Measurements from ENCODE around the gene ZCCHC10. TPM values are rescaled to one million over a fixed set of nuclear protein-coding genes. Genes with fewer than 3 reads are reported as not detected.

Gene ZCCHC10
- total and polyA plus RNA-seq, 9 of the 15 experiments (the other 6 are each of a cell fraction or from before 2014, with no cell fraction given): 11.9 to 146 (median 51.8) TPM

- TF ChIP-seq NR2C1 (IDR thresholded peaks at IDR 0.05) (no peak; the same call in 1 of the 2 replicates), NR2C1 (tag; IDR thresholded peaks at IDR 0.05) (peak; percentile 77), ERF (CRISPR knock-in tag; IDR thresholded peaks at IDR 0.05) (no peak), RBM22 (IDR thresholded peaks at IDR 0.05; ENCODE audit: low read depth, low read length, poor library complexity, severe bottlenecking) (no peak), KDM1A (IDR thresholded peaks at IDR 0.05) (peak in 1 of 2 experiments; percentile 40; a peak in 1 of 4 replicates), ELF4 (CRISPR knock-in tag; IDR thresholded peaks at IDR 0.05) (peak; percentile 56; the same call in 1 of the 2 replicates), MAFF (IDR thresholded peaks at IDR 0.05; ENCODE audit: low read length) (no peak), ZBTB7A (IDR thresholded peaks at IDR 0.05; ENCODE audit: borderline replicate concordance, control insufficient read depth, low read depth, low read length) (no peak), PTTG1 (tag; IDR thresholded peaks at IDR 0.05; ENCODE audit: low read depth) (peak; percentile 85), GABPB1 (CRISPR knock-in tag; IDR thresholded peaks at IDR 0.05) (0 out of 2 replicates have a peak, but pooled peaks have one; percentile 49), MXI1 (IDR thresholded peaks at IDR 0.05; ENCODE audit: low read depth, low read length) (no peak), ZBTB2 (IDR thresholded peaks at IDR 0.05) (no peak)
- TF ChIP-seq, protein P1, sequence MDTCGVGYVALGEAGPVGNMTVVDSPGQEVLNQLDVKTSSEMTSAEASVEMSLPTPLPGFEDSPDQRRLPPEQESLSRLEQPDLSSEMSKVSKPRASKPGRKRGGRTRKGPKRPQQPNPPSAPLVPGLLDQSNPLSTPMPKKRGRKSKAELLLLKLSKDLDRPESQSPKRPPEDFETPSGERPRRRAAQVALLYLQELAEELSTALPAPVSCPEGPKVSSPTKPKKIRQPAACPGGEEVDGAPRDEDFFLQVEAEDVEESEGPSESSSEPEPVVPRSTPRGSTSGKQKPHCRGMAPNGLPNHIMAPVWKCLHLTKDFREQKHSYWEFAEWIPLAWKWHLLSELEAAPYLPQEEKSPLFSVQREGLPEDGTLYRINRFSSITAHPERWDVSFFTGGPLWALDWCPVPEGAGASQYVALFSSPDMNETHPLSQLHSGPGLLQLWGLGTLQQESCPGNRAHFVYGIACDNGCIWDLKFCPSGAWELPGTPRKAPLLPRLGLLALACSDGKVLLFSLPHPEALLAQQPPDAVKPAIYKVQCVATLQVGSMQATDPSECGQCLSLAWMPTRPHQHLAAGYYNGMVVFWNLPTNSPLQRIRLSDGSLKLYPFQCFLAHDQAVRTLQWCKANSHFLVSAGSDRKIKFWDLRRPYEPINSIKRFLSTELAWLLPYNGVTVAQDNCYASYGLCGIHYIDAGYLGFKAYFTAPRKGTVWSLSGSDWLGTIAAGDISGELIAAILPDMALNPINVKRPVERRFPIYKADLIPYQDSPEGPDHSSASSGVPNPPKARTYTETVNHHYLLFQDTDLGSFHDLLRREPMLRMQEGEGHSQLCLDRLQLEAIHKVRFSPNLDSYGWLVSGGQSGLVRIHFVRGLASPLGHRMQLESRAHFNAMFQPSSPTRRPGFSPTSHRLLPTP (IDR thresholded peaks at IDR 0.05; ENCODE audit: borderline replicate concordance, extremely low read depth, insufficient read length): no peak
- TF ChIP-seq, protein P2, sequence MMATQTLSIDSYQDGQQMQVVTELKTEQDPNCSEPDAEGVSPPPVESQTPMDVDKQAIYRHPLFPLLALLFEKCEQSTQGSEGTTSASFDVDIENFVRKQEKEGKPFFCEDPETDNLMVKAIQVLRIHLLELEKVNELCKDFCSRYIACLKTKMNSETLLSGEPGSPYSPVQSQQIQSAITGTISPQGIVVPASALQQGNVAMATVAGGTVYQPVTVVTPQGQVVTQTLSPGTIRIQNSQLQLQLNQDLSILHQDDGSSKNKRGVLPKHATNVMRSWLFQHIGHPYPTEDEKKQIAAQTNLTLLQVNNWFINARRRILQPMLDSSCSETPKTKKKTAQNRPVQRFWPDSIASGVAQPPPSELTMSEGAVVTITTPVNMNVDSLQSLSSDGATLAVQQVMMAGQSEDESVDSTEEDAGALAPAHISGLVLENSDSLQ (IDR thresholded peaks at IDR 0.05): peak; percentile 94
- TF ChIP-seq, protein P3, sequence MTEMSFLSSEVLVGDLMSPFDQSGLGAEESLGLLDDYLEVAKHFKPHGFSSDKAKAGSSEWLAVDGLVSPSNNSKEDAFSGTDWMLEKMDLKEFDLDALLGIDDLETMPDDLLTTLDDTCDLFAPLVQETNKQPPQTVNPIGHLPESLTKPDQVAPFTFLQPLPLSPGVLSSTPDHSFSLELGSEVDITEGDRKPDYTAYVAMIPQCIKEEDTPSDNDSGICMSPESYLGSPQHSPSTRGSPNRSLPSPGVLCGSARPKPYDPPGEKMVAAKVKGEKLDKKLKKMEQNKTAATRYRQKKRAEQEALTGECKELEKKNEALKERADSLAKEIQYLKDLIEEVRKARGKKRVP (CRISPR knock-in tag; IDR thresholded peaks at IDR 0.05): peak; percentile 49; the same call in 1 of the 2 replicates
- TF ChIP-seq, protein P4, sequence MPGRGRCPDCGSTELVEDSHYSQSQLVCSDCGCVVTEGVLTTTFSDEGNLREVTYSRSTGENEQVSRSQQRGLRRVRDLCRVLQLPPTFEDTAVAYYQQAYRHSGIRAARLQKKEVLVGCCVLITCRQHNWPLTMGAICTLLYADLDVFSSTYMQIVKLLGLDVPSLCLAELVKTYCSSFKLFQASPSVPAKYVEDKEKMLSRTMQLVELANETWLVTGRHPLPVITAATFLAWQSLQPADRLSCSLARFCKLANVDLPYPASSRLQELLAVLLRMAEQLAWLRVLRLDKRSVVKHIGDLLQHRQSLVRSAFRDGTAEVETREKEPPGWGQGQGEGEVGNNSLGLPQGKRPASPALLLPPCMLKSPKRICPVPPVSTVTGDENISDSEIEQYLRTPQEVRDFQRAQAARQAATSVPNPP (IDR thresholded peaks at IDR 0.05; ENCODE audit: borderline replicate concordance, insufficient read depth, insufficient read length): no peak
- TF ChIP-seq, protein P5, sequence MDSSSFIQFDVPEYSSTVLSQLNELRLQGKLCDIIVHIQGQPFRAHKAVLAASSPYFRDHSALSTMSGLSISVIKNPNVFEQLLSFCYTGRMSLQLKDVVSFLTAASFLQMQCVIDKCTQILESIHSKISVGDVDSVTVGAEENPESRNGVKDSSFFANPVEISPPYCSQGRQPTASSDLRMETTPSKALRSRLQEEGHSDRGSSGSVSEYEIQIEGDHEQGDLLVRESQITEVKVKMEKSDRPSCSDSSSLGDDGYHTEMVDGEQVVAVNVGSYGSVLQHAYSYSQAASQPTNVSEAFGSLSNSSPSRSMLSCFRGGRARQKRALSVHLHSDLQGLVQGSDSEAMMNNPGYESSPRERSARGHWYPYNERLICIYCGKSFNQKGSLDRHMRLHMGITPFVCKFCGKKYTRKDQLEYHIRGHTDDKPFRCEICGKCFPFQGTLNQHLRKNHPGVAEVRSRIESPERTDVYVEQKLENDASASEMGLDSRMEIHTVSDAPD (CRISPR knock-in tag; IDR thresholded peaks at IDR 0.05): no peak
Measured at GRCh38 chr5:132971483-132972435, 54.6 kb downstream of the ZCCHC10 start (continued).
